Measurements from ENCODE around the gene C19orf81.

C19orf81 gene

DNA sequence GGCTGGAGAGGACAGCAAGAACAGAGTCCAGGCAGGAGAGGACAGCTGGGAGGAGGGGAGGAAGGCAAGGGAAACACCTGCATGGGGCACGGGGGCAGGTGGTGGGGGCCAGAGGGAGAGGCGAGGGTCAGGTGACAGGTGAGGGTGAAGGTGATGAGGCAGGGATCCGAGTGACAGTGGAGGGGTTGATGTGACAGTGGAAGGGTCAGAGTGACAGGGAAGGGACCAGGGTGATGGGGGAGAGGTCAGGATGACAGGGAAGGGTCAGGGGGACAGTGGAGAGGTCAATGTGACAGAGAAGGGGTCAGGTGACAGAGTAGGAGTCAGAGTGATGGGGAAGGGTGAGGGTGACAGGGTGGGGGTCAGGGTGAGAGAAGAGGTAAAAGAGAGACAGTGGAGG is 29.1 kb downstream of the C19orf81 start:
- no peak for DNase-seq (ENCODE audit: low read depth in 2 of 3, low spot score in 2 of 3)

DNA sequence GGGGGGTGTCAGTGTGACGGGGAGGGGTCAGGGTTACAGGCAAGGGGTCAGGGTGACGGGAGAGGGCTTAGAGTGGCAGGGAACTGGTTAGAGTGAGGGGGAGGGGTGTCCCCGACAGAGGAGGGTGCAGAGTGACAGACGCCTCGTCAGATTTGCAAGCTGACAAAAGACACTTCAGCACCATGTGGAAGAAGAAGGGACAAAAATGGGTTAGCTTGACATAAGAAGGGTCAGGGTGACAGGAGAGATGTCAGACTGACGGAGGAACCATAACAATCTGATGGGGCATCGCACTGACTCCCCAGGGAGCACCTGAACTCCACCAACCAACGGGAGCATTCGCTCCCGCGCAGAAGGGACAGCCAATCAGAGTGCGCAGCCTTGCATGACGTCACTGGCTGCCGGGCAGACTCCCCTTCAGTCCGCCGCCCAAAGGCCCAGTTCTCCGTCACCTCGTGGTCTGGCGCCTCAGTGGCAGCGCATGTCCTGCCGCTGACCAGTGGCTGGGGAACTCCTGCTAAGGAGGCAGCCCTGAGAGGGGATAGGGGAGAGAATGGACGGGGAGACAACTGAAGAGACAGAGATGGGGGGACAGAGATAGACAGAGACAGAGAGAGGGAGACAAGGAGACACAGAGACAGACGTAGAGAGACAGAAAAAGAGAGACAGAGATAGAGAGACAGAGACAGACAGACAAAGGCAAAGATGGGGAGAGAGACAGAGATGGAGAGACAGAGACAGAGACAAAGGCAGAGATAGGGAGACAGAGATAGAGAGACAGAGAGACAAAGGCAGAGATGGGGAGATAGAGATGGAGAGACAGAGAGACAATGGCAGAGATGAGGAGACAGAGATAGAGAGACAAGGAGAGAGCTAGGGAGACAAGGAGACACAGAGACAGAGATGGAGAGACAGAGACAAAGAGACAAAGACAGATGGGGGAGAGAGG is 30.2 kb downstream of the C19orf81 start:
- peak; percentile 52 to 74 (median 71) for DNase-seq (ENCODE audit: low read depth in 2 of 3, low spot score in 2 of 3)

DNA sequence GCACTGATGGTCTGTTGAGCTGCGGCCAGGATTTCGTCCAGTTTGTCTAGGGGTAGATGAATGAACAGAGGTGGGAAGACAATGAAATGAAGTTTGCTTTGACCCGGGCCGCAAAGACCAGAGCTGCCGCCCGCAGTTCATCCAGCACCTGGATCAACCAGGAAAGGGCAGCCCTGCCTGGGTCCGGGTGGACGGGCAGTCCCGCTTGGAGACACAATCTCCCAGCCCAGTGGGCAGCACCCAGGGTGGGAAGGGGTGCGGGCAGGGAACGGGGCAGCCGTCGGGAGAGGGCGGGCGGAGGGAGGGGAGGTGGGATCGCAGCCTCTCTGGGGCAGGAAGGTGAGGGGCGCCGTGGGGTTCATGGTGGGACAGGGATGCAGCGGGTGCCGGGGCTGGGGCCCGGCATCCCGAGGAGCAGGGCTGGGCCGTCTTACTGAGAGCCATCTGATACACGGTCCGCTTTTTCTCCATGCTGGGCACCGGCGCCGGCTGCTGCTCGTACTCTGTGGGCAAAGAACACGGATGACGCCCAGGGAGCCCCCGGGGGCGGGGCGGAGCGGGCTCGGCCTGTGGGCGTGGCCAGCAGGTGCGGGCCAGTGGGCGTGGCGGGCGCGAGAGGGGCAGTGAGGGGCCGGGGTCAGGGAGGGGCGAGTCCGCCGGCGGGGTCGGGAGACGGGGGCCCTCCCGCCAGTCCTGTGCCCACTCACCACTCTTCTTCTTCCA is 37.2 kb downstream of the C19orf81 start:
- DNase-seq (ENCODE audit: low read depth in 2 of 3, low spot score in 2 of 3) = no peak

GRCh38 chr19:50688766-50689165 is 39.5 kb downstream of the C19orf81 start:
- no peak for DNase-seq (ENCODE audit: low read depth in 2 of 3, low spot score in 2 of 3)

GRCh38 chr19:50690439-50690838 is 41.2 kb downstream of the C19orf81 start:
- DNase-seq (ENCODE audit: low read depth in 2 of 3, low spot score in 2 of 3) = no peak

- no peak for DNase-seq (ENCODE audit: low read depth in 2 of 3, low spot score in 2 of 3)
Measured at GRCh38 chr19:50693064-50693975, 44.1 kb downstream of the C19orf81 start.

GRCh38 chr19:50694815-50695145 is 45.5 kb downstream of the C19orf81 start:
- DNase-seq (ENCODE audit: low read depth in 2 of 3, low spot score in 2 of 3) = no peak

DNA sequence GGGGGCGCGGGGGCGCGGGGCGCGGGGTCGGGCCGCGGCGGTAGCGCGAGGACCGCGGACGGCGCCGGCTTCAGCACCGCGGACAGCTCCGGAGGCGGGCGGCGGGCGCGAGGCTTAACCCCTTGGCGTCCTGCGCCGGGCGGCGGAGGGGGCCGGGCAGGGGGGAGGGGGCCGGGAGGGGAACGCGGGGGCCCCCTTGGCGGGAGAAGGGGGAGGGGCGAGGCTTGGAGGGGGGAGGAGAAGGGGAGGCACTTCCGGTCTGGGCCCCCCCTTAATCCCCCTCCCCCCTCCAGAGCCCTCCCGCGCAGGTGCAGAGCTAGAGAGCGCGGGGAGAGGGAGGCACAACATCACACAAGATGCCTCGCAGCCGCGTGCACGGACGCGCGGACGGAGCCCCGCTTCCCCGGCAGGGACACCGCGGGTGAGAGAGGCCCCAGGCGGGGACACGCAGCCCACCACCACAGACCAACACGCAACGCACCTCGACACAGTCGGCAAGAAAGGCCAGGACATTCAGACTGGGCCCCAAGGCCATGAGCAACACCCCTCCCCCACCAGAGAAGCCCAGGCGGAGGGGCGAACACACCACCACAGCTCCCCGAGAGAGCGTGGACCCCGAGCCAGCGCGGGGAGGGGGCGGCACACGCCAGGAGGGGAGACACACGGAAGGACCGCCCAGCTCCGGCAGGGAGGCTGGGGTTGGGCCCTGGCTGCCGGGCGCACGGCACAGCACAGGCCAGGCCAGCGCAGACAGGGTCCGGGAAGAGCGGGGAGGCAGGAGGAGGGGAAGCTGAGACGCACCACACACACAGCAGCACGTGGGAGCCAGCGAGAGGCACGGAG is 46.2 kb downstream of the C19orf81 start:
- no peak for DNase-seq (ENCODE audit: low read depth in 2 of 3, low spot score in 2 of 3)

DNA sequence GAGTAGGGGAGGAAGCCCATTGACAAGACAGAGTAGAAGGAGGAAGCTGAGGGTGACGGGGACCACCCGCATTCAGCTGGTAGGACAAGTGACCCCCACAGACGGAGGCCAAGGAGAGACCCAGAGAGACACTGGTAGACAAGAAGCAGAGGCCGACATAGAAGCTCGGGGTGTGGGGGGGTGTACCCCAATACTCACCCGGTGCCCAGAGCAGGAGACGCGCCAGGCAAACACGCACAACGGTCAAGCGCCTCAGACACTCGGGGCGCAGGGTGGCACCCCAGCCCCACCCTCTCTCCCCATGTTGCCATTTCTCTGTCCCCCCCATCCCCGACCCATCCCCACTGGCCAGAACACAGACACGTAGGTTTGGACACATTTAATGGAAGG is 46.8 kb downstream of the C19orf81 start:
- no peak for DNase-seq (ENCODE audit: low read depth in 2 of 3, low spot score in 2 of 3)

DNA sequence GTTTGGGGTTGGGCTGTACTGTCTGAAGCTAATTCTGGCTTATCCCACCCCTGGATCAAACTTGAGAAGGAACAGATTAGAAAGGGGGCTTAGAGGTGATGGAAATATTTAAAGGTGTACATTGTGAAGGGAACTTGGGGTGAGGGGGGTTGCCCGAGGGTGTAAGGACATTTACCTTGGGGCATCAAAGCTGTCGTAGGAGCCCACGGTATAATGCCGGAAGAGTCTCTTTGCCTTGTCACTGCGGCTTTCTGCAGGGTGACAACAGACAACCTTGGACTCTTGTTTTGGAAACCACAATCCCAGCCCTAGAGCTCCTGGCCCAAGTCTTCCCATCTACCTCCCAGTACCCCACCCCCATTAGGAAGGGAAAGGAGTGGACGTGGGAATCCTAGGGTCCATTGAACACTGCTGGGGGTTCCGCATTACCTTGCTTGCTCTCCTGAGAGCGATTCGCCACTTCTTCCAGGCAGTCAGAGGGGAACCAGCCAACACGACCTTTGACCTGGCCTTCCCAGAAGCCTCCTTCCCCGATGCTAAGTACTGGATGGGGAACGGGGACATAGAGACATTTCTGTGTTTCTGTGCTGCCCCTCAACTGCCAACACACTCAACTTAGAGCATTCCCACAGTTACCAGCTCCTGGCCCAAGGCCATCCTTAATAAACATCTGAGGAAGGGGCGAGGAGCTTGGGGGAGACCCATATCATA is 48.3 kb downstream of the C19orf81 start:
- no peak for DNase-seq (ENCODE audit: low read depth in 2 of 3, low spot score in 2 of 3)

DNA sequence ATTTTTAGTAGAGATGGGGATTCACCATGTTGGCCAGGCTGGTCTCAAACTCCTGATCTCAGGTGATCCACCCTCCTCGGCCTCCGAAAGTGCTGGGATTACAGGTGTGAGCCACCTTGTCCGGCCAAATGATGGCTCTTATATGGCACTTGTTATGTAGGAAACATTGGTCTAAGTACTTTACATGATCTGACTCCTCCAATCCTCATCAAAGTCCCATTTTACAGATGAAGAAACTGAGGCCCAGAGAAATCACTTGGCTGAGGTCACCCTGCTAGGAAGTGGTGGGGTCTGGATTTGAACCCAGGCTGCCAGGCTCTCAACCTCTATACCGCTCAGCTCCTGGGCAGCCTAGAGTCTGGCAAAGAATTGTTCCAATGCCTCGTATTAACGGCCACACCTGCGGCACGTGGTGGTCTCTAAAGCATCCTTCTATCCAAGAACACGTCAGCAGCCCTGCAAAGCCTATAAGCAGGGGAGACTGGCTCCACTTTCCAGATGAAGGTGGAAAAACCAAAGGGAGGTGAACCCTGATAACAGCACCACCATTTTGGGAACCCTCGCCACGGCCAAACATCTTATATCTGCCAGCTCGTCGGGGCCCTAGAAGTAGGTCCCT is 52.2 kb downstream of the C19orf81 start:
- no peak for DNase-seq (ENCODE audit: low read depth in 2 of 3, low spot score in 2 of 3)

- DNase-seq (ENCODE audit: low read depth in 2 of 3, low spot score in 2 of 3) = no peak
Measured at GRCh38 chr19:50702158-50702870, 53.1 kb downstream of the C19orf81 start.

DNA sequence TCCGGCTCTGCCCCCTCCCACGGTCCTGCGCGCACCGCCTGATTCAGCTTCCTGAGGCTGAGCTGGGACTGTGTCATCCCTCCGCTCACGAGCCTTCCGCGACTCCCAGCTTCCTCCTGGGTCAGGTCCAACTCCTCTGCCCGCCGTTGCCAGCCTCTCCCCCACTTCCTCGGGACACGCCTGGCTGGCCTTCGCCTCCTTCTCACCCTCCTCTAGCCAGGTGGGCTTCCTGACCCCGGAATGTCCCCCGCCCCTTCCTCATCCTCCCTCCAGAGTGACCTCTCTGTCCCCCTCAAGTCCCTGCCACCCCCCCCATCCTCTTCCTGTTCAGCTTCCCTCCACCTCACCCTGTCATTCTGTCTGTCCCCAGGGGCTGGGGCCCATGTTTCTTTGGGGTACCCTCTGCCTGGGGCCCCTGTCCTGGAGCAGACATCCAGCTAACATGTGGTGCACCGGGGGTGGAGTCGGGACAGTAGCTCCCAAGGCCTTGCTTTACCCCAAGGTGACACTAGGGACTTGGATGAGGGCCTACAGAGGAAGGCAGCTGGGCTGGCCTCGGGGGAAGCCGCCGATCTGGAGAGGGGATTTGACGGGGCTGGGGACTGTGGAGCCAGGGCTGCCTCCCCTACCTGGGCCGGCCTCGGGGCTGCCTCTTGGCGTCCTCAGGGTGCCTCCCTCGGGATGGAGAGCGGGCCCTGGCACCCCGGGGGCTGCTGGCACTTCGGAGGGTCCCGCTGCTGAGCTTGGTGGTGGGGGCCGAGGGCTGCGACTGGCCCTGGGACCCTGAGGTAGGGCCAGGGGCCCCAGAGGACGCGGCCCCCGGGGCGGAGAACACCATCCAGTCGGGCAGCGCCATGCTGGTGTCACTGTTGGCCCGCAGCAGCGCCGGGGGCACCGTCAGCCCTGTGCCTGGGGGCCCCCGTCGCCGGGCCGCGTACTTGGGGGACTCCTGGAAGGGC is 53.9 kb downstream of the C19orf81 start:
- DNase-seq (ENCODE audit: low read depth in 2 of 3, low spot score in 2 of 3) = no peak

DNA sequence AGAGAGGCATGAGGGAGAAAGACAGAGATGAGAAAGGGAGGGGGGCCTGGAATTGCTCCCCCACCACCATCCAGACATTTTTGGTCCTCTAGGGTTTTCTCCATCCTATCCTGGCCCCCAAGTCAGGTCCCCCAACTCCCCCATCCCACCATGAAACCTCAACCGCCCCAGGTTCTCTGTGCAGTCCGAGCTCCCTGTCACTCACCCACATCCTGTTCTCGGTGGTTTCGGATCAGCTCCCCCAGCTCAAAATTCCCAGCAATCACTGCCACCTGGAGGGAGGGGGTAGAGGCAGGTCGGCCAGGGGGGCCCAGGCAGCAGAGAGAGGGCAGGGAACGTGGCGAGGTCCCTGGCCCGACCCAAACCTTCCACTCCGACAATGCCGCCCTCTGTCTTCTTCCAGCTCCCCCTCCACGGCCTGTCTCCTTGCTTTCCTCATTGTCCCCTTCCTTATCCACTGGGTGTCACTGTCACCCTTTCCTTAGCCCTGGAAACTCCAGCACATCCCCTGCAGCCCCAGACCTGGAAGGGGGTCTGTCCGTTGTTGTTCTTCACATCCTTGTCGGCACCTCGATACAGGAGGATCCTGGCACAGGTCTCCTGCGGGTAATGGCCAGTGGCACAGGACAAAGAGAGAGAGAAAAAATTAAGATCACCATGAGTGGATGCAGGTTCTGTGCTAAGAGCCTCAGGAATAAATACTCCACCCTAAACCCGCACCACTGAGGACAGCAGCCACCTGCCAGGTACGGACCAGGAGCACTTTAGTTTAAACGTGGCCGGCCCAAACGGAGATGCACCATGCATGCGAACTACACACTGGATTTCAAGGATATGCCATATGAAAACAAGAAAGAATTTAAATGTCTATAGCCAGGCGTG is 54.9 kb downstream of the C19orf81 start:
- no peak for DNase-seq (ENCODE audit: low read depth in 2 of 3, low spot score in 2 of 3)

GRCh38 chr19:50705422-50706019 is 56.3 kb downstream of the C19orf81 start:
- DNase-seq (ENCODE audit: low read depth in 2 of 3, low spot score in 2 of 3) = no peak

GRCh38 chr19:50706387-50706786 is 57.1 kb downstream of the C19orf81 start:
- no peak for DNase-seq (ENCODE audit: low read depth in 2 of 3, low spot score in 2 of 3)

All from activated CD8-positive, alpha-beta memory T cell treated with anti-CD3 and anti-CD28 coated beads for 48 hours (primary cell).